ENCODE results near the gene STX7.
A peak's percentile ranks its signal among the peaks of the same experiment; 100 is the strongest.

GRCh38 chr6:132483779-132484679, 28.9 kb downstream of the STX7 start:
- no peak for TF ChIP-seq POLR2A (IDR thresholded peaks at IDR 0.05)
- peak; percentile 77 to 83 (median 79) for TF ChIP-seq CTCF (IDR thresholded peaks at IDR 0.05)

Data from uterus (tissue), 2 donors.